SW 1271 (cell line): ENCODE measurements around the gene AQP3.
"Not testable (repeated sequence)": the region's sequence is repeated elsewhere in the genome, so short reads cannot be mapped to it uniquely, and the experiment has no call there.

ENCODE experiments used
- DNase-seq, 2 experiments: peaks; one replicate each; lab custom pipeline; 2025; lab: John Stamatoyannopoulos, UW

AQP3 gene

GRCh38 chr9:33446946-33447798 is at the start of gene AQP3:
TSS of gene AQP3 (minus strand) at chr9:33447593. CDS start at chr9:33447530, 63 bp downstream.
- no peak for DNase-seq

DNA sequence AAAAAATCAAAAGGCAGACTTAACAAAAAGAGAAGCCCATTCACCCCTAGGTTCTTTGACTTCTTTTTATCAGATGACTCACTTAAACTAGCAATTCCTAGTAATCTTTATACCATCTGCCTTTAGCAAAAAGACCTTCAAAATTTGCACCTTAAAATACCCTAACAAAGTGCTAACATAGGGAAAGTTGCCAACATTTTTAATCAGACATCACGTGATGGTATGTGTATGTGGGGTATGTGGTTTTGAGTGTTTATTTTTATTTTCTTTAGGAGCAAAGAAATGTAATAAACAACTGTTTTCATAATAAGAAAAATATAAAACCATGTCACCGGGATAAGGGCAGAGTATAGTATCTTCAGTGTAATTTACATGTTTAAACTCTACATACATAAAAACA is 46.4 kb upstream of the AQP3 start:
- DNase-seq: not testable (repeated sequence)

- no peak for DNase-seq
Observed at GRCh38 chr9:33489066-33489465, 41.7 kb upstream of the AQP3 start.

DNA sequence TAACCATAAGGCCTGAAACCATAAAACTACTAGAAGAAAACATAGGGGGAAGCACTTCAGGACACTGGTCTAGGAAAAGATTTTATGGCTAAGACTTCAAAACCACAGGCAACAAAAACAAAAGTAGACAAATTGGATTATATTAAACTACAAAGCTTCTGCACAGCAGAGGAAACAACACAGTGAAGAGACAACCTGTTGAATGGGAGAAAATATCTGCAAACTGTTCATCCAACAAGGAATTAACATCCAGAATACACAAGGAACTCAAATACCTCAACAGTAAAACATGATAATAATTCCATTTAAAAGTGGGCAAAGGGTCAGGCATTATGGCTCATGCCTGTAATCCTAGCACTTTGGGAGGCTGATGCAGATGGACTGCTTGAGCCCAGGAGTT is 37.9 kb upstream of the AQP3 start:
- DNase-seq: not testable (repeated sequence)

- DNase-seq: no peak
Observed at GRCh38 chr9:33480976-33481375, 33.6 kb upstream of the AQP3 start.

DNA sequence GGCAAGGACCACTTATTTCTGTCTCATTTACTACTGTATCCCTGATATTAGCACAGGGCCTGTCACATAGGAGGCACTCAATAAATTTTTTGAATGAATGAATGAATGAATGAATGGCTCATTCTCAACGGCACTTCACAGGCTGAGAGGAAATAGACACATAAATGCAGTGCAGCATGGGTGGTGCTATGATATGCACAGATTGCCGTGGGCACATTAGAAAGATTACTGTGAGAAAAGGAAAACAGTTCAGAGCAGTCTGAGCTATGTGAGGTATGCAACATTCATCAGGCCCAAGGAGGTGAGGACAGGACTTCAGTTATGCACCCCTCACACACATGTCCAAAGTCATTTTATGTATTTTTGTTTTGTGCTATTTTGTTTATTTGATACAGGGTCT is 32.7 kb upstream of the AQP3 start:
- no peak for DNase-seq

- DNase-seq: no peak
Observed at GRCh38 chr9:33476503-33476902, 29.1 kb upstream of the AQP3 start.

DNA sequence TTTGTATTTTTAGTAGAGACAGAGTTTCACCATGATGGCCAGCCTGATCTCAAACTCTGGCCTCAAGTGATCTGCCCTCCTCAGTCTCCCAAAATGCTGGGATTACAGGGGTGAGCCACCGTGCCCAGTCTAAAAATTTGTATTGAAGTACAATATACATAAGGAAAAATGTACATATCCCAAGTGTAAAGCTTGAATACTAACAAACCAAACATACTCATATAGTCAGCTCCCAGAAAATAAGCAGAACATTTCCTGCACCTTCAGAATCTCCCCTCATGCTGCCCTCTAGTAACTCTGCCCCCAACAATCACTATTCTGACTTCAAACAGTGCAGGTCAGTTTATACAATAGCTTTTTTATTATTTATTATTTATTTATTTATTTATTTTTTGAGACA is 28.0 kb upstream of the AQP3 start:
- DNase-seq: no peak

DNA sequence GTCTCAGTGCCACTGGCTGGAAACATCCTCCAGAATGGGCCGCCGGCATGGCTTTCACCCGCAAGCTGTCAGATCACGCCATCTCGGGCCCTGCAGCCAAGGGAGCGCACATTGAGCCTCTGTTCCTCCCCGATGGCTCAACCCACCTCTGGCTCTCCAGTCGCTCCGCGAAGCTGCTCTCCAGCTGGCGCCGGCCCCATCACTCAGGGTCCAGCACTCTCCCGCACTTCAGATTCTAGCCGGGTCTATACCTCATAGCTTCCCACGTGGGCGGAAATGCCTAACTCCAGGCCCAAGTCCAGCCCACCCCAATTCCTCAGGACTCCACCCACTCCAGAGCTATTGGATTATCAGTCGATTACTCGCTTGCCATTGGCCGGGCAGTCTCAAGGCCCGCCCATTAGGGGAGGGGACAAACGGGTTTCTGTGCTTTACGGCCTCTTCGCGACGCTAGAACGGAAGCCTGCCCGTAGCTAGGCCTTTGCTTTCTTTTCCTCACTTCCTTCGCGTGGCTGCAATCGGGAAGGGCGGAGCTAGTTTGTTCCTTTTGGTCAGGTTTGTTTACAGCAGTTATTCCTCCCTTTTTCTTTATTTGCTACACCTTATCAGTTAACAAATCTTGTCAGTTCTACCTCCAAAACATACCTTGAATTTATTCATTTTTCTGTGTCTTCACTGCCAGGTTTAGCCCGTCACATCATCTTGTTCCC is 26.4 kb upstream of the AQP3 start, which contains the start of gene NOL6:
TSS of gene NOL6 (minus strand) at position 282 of the 710 bp plus-strand sequence. CDS start at position 200, 82 bp downstream.
- peak; percentile 89 to 96 for DNase-seq

DNA sequence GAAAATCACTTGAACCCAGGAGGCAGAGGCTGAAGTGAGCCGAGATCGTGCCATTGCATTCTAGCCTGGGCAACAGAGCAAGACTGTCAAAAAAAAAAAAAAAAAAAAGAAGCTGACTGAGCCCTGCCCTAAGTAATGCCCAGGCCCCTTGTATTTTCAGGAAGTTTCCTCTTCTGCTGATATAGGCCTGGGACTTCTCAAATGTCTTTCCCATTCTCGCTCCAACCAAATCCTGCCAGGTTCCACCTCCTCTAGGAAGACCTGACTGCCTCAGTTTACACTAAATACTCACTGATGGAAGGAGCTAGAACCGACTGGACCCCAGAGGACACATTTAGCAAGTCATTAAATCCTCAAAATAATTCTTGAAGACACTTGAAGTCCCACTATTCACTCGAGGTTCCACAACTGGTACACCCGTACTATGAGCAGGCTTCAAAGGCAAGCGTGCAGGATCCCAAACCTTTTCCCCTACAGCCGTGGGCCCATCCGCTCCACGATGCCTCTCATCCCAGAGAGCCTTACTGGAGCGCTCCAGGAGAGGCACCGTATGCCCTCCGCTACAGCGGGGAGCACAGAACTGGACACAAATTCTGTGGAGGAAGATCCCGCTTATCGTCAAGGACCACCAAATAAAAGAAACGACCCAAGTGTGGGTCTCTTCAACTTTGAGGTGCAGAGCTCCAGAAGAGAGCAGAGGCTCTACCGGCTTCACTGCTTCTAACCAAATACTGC is 25.7 kb upstream of the AQP3 start:
- no peak for DNase-seq

DNA sequence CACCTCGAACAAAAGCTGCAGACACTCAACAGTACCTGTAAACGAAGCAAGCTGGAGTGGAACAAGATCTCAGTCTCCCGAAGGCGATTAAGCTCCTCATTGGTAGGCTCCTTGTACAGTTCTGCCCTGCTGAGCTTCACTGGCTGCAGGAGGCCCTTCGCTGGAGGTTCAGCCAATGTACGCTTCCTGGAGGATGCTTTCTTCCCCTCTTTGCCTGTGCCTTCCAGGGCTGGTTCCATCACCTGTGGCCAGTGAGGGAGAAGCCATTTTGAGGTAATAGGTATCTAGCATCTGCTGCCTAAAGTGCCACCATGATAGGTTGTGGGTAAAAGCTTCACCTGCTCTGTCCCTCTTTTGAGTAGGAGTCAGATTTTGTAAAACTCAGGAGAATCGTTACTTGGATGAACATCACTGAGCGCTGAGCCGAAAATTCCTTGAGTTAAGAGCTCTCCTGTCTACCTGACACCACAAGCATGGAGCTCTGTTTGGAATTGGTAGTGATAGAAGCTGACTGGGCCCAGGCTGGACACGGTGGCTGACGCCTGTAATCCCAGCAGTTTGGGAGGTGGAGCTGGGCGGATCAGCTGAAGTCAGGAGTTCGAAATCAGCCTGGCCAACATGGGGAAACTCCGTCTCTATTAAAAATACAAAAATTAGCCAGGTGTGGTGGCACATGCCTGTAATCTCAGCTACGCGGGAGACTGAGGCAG is 24.9 kb upstream of the AQP3 start:
- DNase-seq: no peak

DNA sequence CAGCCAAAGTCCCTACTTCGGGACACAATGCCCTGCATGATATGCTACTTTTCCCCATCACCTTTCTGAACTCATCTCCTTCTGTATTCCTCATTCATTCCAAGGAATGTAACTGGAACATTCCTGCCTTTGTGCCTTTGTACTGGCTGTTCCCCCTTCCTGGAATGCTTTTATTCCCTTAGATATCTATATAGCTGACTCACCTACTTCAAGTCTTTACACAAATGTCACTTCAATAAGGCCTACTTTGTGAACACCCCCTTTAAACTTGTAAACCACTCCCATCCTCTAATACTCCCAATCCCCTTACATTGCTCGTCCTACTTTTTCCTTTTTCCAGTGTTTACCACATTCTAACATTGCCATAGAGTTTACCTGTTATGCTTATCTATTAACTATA is 24.0 kb upstream of the AQP3 start:
- no peak for DNase-seq

DNA sequence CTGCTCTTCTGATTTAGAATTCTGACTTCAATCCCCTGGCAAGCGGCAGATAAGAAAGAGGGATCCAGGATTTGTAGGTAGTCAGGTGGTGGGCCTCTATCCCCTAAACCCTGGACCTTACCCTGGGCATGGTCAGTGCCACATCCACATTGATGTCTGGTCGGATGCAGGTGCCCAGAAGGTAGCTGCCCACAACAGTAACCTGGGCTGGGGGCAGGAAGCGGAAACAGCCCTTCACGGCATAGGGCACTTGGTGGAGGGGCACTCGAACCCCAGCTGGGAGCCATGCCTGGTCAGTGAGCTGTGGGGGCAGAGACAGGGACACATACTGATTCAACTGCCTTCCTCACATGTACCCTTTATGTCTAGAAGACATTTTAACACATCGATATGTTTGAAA is 22.5 kb upstream of the AQP3 start:
- DNase-seq: no peak

DNA sequence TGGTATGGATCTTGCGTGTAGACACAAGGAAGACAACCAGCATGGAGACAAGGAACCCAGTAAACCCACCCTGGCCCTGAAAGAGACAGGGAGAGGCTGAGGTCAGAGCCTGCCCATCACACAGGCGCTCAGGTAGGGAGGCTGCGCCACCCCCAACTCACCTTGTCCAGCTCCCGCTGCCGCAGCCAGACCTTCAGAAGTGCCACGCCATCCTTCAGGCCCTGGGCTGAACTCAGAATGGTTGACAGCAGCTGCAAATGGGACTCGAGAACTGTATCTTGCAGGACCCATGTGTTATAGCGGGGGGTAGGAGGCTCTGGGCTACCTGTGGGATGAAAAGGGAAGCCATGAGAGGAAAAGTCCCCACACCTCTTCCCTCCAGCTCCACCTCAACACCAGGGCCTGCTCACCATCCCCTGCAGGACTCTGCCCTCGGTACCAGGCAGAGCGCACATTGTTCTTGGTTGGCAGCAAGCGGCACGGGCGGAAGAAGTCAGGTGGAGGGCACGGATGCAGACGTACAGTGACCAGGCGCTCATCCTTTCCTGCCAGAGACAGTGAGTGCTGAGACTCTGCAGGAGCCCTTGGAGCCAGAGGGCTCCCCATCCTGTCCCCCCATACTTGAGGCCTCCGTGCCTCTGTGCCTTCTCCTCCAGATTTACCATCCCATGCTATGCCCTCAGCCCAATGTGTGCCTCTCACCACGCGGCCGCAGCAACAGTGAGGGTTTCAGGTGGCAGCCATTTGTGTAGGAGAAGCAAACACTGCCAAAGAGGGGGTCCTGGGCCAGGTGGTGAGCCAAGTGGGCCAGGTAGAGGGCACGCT is 21.6 kb upstream of the AQP3 start:
- DNase-seq: no peak

DNA sequence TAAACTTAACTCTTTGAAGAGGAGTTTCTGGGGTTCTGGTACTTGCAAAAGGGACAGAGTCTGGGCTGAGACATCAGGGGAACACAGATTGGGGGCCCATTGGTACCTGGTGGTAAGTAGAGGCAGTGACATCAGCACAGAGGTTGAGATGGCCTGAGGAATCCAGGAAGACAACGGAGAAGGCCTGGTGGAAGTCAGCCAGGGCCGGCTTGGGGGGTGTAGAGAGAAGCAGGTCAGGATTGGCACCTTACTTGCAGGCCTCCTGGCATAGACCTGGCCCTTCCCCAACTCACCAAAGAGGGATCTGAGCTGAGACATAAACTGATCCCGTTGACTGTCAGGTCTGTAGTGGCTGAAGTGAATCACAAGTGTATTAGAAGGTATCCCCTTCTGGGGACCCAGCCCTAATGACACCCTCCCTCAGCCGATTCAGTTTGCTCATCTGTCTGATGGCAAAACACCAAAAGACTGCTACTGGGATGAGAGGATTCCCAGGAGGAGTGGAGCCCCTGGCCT is 20.9 kb upstream of the AQP3 start:
- no peak for DNase-seq

DNA sequence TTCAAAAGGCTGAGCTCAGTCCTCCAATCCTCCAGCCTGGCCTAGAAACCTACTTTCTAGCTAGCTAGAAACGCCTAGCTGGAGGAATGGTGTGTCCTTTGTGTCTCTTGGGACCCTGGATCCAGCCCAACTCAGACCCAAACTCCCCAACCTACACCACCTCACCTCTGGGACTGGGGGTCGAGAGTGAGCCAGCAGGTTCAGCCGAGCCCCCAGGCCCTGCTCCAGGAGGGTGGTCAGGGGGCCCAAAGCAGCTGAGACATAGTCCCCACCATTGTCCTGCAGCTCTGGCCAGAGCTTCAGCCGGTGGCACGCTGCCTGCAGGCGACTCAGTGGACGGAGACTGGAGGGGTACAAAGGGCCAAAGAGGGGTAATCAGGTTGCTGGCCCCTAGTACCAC is 20.1 kb upstream of the AQP3 start:
- no peak for DNase-seq

DNA sequence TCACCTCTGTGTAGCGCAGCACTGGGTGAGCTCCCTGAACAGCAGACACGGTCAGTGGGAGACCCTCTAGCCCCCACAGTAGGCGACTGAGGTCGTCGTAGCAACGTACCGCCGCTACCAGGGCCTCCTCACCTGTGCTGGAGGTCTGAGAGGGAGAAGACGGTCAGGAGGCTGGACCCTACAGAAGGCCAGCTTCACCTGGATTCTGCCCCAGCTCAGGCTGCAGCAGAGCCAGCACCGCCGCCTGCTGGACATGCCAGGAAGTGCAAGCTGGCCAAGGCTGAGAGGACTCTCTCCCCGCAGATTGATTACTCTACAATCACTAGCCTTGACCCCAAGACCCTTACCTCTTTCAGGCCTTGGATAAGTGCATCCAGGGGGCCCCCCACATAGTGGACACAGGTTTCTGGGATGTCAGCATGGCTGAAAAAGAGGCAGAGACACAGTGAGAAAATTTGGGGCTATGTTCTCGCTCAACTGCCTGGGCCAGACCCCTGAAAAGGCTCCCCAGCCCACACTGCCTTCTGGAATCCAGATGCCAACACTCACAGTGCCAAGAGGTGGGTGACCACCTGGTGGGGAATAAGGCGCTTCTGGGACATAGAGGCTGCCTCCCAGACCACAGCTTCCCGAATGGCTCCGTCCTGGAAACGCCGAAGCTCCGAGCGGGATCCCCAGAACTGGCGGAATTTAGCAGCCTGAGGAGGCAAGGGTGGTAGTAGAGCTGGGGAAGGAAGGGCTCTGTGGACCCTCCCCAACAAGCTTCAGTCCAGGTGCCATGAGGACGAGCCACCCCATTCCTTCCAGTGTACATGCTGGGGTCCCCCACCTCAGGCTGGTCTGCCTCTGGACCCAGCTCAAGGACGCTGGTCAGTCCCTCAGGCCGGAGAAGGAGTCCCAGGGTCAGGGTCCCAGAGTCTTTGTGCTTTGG is 19.4 kb upstream of the AQP3 start:
- DNase-seq: peak in 1 of 2 experiments; percentile 7

DNA sequence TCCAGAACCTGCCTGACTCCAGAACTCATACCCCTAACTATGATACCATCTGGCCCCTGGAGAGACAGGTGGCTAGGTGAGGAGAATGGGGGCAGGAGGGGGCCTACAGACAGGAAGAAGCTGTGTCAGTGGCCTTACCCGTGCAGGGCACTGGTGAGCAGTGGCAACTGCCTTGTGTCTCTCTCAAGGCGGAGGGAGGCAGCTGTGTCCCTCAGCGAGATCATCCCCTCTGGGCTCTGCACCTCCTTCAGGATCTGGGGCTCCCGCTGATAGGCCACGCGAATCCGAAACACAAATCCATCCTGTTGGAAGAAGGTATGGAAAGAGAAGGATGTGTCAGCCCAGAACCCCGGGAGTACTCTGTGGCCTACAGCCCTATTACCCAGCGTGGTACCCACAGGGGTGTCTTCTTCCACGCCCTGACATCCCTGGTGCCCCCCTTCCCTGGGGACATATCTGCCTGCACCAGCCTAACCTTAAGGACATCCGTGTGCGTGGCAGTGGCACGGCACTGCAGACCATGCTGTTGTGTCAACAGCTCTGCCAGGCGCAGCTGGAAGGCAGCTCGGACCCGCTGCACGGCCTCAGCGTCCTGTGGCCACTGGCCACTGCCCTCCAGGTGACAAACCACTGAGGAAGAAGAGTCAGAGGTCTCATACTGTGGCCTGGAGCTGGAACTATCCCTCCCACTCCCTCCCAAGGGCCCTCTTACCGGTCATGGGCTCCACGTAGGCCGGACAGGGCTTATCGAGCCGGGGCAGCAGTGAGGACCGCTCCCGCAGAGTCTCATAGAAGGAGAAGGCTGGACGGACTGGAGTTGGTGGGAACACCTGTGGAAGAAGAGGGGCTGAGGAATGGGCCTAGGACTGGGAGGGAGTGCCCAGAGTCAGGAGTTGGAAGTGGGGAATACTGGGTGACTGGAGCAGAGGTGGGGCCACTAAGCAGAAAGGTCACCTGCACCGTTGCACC is 18.5 kb upstream of the AQP3 start:
- no peak for DNase-seq
